Measurements from ENCODE around the gene KDM4B.

DNA sequence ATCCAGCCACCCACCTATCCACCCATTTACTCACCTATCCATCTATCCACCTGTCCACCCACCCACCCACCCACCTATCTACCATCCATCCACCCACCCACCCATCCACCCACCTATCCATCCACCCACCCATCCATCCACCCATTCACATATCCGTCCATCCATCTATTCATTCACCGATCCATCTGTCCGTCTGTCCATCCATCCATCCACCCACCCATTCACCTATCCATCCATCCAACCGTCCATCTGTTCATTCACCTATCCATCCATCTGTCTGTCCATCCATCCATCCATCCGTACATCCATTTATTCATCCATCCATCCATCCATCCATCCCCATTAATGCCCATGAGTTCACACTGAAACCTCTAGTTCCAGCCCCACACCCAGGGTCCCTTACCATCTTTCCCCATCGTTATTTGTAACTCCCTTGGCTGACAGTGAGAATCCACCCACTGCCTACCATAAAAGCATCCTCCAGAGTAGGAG lies 31.3 kb downstream of the KDM4B start:
- TF ChIP-seq, protein P1, sequence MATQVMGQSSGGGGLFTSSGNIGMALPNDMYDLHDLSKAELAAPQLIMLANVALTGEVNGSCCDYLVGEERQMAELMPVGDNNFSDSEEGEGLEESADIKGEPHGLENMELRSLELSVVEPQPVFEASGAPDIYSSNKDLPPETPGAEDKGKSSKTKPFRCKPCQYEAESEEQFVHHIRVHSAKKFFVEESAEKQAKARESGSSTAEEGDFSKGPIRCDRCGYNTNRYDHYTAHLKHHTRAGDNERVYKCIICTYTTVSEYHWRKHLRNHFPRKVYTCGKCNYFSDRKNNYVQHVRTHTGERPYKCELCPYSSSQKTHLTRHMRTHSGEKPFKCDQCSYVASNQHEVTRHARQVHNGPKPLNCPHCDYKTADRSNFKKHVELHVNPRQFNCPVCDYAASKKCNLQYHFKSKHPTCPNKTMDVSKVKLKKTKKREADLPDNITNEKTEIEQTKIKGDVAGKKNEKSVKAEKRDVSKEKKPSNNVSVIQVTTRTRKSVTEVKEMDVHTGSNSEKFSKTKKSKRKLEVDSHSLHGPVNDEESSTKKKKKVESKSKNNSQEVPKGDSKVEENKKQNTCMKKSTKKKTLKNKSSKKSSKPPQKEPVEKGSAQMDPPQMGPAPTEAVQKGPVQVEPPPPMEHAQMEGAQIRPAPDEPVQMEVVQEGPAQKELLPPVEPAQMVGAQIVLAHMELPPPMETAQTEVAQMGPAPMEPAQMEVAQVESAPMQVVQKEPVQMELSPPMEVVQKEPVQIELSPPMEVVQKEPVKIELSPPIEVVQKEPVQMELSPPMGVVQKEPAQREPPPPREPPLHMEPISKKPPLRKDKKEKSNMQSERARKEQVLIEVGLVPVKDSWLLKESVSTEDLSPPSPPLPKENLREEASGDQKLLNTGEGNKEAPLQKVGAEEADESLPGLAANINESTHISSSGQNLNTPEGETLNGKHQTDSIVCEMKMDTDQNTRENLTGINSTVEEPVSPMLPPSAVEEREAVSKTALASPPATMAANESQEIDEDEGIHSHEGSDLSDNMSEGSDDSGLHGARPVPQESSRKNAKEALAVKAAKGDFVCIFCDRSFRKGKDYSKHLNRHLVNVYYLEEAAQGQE (IDR thresholded peaks at IDR 0.05; ENCODE audit: insufficient replicate concordance, low read depth), result no peak
- TF ChIP-seq, protein P2, sequence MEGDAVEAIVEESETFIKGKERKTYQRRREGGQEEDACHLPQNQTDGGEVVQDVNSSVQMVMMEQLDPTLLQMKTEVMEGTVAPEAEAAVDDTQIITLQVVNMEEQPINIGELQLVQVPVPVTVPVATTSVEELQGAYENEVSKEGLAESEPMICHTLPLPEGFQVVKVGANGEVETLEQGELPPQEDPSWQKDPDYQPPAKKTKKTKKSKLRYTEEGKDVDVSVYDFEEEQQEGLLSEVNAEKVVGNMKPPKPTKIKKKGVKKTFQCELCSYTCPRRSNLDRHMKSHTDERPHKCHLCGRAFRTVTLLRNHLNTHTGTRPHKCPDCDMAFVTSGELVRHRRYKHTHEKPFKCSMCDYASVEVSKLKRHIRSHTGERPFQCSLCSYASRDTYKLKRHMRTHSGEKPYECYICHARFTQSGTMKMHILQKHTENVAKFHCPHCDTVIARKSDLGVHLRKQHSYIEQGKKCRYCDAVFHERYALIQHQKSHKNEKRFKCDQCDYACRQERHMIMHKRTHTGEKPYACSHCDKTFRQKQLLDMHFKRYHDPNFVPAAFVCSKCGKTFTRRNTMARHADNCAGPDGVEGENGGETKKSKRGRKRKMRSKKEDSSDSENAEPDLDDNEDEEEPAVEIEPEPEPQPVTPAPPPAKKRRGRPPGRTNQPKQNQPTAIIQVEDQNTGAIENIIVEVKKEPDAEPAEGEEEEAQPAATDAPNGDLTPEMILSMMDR (IDR thresholded peaks at IDR 0.05; ENCODE audit: insufficient read depth, low read length), result no peak
- TF ChIP-seq POLR2AphosphoS5 (IDR thresholded peaks at IDR 0.05; ENCODE audit: low read depth), result no peak
